HG03196 (cell line): Measurements from ENCODE around the gene BRCC3.

Source experiments
- ATAC-seq: cut with Tn5 transposase; IDR thresholded peaks from one replicate; pipeline ENCODE4 v1.9.1; 2021; ENCODE audit not compliant: unreplicated experiment

Gene BRCC3

GRCh38 chrX:155070975-155071693, at the start of gene BRCC3, which contains the start of the genes CMC4 and MTCP1:
BRCC3 (plus strand) TSS chrX:155071508; CDS start chrX:155071528, 20 bp downstream.
CMC4 (minus strand) TSS chrX:155071136; CDS start chrX:155064023, 7,113 bp downstream.
MTCP1 (minus strand) TSS chrX:155071136; CDS start chrX:155066010, 5,126 bp downstream.
- peak; percentile 93 for ATAC-seq

DNA sequence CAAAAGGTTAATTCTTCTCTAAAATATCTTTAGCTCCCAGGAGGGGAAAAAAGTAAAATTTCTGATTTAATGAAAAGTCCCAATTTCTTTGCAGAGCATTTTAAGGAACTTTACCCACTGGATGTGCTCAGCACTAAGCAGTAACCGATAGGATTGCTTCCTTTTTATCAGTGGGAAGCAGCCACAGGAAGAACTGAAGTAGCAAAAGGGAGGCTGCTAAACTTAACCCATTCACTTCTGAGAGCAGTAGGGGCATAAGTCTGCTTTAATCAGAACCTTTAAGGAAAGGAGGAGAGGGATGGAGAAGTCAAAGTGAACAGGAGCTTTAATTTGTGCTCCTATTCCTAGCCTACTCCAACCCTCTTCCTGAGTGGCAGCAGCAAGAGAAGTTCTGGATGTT, 48.7 kb upstream of the BRCC3 start, which contains the start of gene F8:
Gene F8, minus strand, starts transcription at position 139 of the 400 bp plus-strand sequence. CDS start 171 bp downstream, outside the sequence.
- no peak for ATAC-seq

- no peak for ATAC-seq
Observed at GRCh38 chrX:155023907-155024833, 47.1 kb upstream of the BRCC3 start.

- no peak for ATAC-seq
Observed at GRCh38 chrX:155026420-155026726, 44.9 kb upstream of the BRCC3 start.

GRCh38 chrX:155026727-155027508, 44.4 kb upstream of the BRCC3 start, which contains the start of gene FUNDC2:
FUNDC2 (plus strand) TSS chrX:155026844; CDS start chrX:155026939, 95 bp downstream.
- ATAC-seq, result peak; percentile 92

DNA sequence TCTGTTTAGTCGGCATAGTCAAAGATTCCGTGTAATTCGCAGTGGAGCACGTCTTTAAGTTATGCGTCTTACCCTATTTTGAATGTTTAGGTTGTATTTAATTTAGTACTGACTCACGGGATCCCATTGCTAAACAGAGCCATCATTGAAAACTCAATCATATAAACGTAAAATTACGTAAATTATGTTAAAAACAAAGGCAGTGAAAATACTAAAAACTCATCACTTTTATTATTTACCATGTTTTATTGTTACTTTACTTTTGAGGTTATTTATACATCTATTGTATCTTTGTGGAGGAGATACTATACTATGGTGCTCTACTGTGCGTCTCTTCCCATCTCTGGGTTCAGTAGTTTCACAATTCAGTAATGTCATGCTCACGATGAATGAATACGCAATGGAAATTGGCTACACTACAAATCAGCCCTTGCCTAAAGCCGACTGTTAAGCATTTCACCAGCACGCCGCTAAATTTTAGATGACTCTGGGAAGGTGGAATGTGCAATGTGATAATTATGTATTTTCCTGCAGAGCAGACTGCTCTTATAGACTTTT, 43.7 kb upstream of the BRCC3 start:
- ATAC-seq, result no peak

DNA sequence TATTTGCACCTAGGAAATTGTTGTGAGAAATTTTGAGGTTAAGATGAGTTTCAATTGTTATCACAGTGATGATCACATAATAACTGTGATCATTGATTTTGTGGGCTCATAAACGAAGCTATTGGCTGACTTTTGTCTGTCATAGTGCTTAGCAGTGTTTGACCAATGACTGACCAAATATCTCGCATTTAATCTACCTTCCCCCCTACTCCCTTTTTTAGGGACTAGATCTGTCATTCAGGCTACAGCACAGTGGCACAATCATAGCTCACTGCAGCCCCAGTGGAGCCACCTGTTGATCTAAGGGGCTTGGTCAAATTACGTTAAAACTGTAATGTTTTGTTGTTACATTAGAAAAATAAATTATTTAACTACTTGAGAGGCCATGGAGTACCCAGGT, 43.2 kb upstream of the BRCC3 start:
- no peak for ATAC-seq

DNA sequence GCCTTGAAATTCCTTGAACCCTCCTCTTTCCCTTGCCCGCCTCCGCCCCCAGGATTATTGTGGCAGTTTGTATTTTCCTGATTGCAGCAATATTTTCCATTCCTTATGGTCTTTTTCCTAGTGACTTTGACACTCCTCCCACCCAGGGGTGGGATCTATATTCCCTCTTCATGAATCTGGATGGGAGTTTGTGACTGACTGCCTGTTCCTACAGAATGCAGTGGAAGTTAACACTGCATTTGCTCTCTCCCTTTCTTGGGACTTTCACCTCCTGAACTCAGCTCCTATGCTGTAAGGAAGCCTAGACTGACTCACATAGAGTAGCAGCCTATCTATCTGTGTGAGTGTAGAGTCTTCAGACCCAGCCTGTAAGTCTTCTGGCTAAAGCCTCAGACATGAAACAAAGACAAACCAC, 42.4 kb upstream of the BRCC3 start:
- ATAC-seq, result no peak

- ATAC-seq, result no peak
Observed at GRCh38 chrX:155031657-155032056, 39.7 kb upstream of the BRCC3 start.

GRCh38 chrX:155035688-155036087, 35.6 kb upstream of the BRCC3 start:
- ATAC-seq, result no peak

GRCh38 chrX:155046129-155046810, 25.0 kb upstream of the BRCC3 start:
- no peak for ATAC-seq

- no peak for ATAC-seq
Observed at GRCh38 chrX:155046811-155047528, 24.3 kb upstream of the BRCC3 start.

GRCh38 chrX:155048977-155049619, 22.2 kb upstream of the BRCC3 start:
- ATAC-seq, result no peak

- ATAC-seq, result no peak
Observed at GRCh38 chrX:155052738-155053498, 18.4 kb upstream of the BRCC3 start.

DNA sequence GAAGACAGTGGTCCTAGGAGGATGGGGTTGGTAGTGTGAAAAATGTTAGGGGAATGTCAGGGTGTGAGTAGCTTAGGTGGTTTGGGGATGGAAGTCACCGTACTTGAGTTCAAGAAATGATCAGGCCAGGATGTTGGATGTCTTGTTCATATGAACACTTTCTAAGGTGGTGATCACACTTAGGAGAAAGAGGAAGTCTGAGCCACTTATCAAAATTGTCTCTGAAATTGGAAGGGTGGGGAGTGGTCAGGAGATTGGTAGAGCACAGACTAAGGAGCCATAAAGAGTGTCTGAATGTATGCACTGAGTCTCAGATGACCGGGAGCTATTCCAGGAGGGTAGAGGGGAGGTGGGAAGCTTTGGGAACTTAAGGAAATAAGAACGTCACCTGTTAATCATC, 17.7 kb upstream of the BRCC3 start:
- no peak for ATAC-seq

DNA sequence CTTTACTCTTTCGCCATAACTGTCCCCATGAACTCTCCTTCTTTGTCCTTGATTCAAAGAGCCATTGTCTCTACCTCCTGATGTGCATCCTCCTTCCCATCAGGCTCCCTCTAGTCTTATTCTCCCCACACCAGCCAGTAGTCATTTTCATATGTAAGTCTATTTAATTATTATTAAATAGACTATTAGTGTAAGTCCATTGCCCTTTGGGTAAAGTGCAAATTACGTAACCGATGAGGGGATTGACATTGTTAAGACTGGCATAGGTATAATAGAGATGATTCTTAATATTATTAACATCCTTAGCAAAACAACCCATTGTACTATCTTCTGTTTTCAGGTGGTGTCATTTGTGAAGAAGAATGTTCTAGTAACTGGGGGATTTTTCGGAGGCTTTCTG, 17.1 kb upstream of the BRCC3 start:
- ATAC-seq, result no peak

DNA sequence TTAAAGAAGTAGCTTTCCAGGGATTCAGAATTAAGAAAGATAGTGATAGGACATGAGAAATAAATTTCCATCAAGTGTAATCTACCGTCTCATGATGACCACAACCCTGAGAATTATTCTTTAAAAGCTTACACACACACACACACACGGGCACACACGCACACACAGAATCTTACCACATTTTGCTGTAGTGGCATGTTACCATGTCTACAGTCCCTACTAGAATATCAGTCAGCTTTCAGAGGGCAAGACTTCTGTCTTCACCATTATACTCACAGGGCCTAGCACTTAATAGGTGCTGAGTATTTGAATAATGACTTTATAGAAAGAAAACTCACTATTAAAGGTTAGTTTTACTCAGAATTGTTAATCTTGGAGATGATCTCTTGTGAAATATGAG, 15.8 kb upstream of the BRCC3 start:
- ATAC-seq, result no peak

- no peak for ATAC-seq
Observed at GRCh38 chrX:155056471-155056870, 14.8 kb upstream of the BRCC3 start.
